SK-N-SH treated with all-trans-retinoic acid at 6 μM for 48 hours (cell line): ENCODE data around the gene TNS4.

Source experiments
- OSR1 ChIP-seq: fragments of 250-450 bp; sonication (Bioruptor Pico); IDR thresholded peaks from 2 replicates; pipeline ENCODE4 v1.8.0; 2022; ENCODE audit warnings: moderate library complexity, mild to moderate bottlenecking, inconsistent platforms
- PPARA ChIP-seq: fragments of 250-450 bp; sonication (Bioruptor Pico); IDR thresholded peaks from 2 replicates; pipeline ENCODE4 v1.5.0; 2020; ENCODE audit warnings: mild to moderate bottlenecking, borderline replicate concordance
- RARB ChIP-seq: fragments of 250-450 bp; sonication (Bioruptor Pico); IDR thresholded peaks from 2 replicates; pipeline ENCODE4 v1.8.0; 2021; ENCODE audit warnings: mild to moderate bottlenecking, moderate library complexity
- SNAI2 ChIP-seq: fragments of 250-450 bp; sonication (Bioruptor Pico); IDR thresholded peaks from 2 replicates; pipeline ENCODE4 v1.5.0; 2020; ENCODE audit warnings: mild to moderate bottlenecking, moderate library complexity
- TF ChIP-seq, protein P1 (sequence below): fragments of 250-450 bp; sonication (Bioruptor Pico); IDR thresholded peaks from 2 replicates; pipeline ENCODE4 v1.5.1; 2020; ENCODE audit warnings: low read depth, mild to moderate bottlenecking, moderate library complexity

DNA sequence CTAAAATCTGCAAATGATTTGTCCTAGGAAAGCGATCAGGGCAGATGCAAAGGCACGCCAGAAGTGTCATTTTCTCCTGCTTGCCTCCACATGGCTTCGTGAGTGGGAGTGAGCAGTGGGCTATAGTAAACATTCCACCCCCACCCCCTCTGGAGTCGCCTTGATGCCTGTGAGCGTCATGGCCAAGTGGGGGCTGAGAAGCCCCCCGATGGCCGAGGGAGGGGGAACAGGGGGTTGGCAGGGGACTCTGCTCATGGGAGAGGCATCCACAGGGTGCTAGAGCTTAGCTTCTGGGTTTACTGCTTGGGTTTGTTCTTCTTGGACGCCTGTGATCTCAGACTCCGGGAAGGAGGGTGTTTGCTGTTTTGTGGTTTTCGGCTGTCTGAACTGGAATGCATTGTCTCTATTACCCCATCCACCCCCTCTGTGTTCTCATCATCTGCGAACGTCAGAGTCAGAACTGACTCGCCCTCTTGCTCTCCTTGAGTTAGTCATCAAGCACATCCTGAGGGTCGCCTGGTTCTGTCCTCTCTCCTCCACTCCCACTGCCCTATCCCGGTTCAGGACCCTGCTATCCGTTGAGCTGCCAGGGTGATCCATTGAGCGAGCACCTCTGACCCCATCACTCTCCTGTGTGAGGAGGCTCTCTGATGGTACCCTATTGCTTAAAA is 15.4 kb downstream of the TNS4 start:
- TF ChIP-seq OSR1 (no peak), RARB (CRISPR knock-in tag) (no peak), PPARA (CRISPR knock-in tag) (no peak), SNAI2 (no peak)
- TF ChIP-seq, protein P1, sequence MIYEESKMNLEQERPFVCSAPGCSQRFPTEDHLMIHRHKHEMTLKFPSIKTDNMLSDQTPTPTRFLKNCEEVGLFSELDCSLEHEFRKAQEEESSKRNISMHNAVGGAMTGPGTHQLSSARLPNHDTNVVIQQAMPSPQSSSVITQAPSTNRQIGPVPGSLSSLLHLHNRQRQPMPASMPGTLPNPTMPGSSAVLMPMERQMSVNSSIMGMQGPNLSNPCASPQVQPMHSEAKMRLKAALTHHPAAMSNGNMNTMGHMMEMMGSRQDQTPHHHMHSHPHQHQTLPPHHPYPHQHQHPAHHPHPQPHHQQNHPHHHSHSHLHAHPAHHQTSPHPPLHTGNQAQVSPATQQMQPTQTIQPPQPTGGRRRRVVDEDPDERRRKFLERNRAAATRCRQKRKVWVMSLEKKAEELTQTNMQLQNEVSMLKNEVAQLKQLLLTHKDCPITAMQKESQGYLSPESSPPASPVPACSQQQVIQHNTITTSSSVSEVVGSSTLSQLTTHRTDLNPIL (CRISPR knock-in tag) = no peak
